SK-N-SH (cell line): ENCODE results near the gene HSD11B2. TPM values are rescaled to one million over a fixed set of nuclear protein-coding genes. Genes with fewer than 3 reads are reported as not detected.

ENCODE experiments used
- CTCF ChIA-PET: fragments of 300-600, 350-600 bp; formaldehyde crosslinking; extraction: SDS; loops from one replicate; lab custom pipeline; 2021; lab: Yijun Ruan, JAX
- POLR2A ChIA-PET: fragments of 350-600 bp; sonication (Branson Sonifier 250); formaldehyde crosslinking; extraction: SDS; loops from one replicate; lab custom pipeline; 2020; ENCODE audit warnings: antibody characterized with exemption, inconsistent platforms; lab: Yijun Ruan, JAX
- DNase-seq: peaks from one replicate; pipeline ENCODE4 v3.0.0; 2012
- H2AFZ ChIP-seq: fragments of 200-600 bp; sonication (generic); 2 replicates; pipeline ENCODE4 v1.8.1; 2016; ENCODE audit warnings: antibody characterized with exemption, mild to moderate bottlenecking, low read depth
- H3F3A ChIP-seq: fragments of 200-600 bp; sonication (generic); replicated peaks from 2 replicates; pipeline ENCODE3; 2016; ENCODE audit warnings: antibody characterized with exemption, mild to moderate bottlenecking; ENCODE audit not compliant: insufficient read depth
- H3K27ac ChIP-seq, 2 experiments: fragments of 200-500 bp in 1 of 2; fragments of 200-600 bp in 1 of 2; sonication (Bioruptor generic) in 1 of 2; sonication (generic), shearing (Covaris generic) in 1 of 2; 2 replicates each; pipeline versions ENCODE4 v1.5.1 to v1.6.1; 2014 to 2016; ENCODE audit warnings: low read depth in 2 of 2, inconsistent platforms in 1 of 2, low read length in 1 of 2, mild to moderate bottlenecking in 1 of 2, mixed read lengths in 1 of 2
- H3K27me3 ChIP-seq: fragments of 200-600 bp; sonication (generic), shearing (Covaris generic); 2 replicates; pipeline ENCODE4 v1.6.1; 2016; ENCODE audit warnings: mixed run types; ENCODE audit not compliant: insufficient read depth
- H3K36me3 ChIP-seq, 2 experiments: fragments of 200-500 bp in 1 of 2; fragments of 200-600 bp in 1 of 2; sonication (Bioruptor generic) in 1 of 2; sonication (generic) in 1 of 2; replicated peaks in 1 of 2; 2 replicates each; pipeline versions ENCODE3 to v1.5.1; 2014 to 2016; ENCODE audit warnings: low read length in 1 of 2, mild to moderate bottlenecking in 1 of 2; ENCODE audit not compliant: insufficient read depth in 2 of 2, control insufficient read depth in 1 of 2
- H3K4me1 ChIP-seq, 2 experiments: fragments of 200-500 bp in 1 of 2; fragments of 200-600 bp in 1 of 2; sonication (Bioruptor generic) in 1 of 2; sonication (generic), shearing (Covaris generic) in 1 of 2; 2 replicates each; pipeline versions ENCODE4 v1.5.1 to v1.6.1; 2014 to 2016; ENCODE audit warnings: low read depth in 1 of 2, low read length in 1 of 2, mixed run types in 1 of 2; ENCODE audit not compliant: insufficient read depth in 2 of 2, control insufficient read depth in 1 of 2
- H3K4me2 ChIP-seq: fragments of 200-600 bp; sonication (generic), shearing (Covaris generic); 2 replicates; pipeline ENCODE4 v1.6.1; 2017; ENCODE audit warnings: mixed run types
- H3K4me3 ChIP-seq, 2 experiments: fragments of 200-500 bp in 1 of 2; fragments of 200-600 bp in 1 of 2; sonication (Bioruptor generic) in 1 of 2; sonication (generic), shearing (Covaris generic) in 1 of 2; 2 replicates each; pipeline versions ENCODE4 v1.5.1 to v1.8.1; 2014 to 2016; ENCODE audit warnings: low read depth in 2 of 2, inconsistent platforms in 1 of 2, low read length in 1 of 2, mild to moderate bottlenecking in 1 of 2, mixed read lengths in 1 of 2, moderate library complexity in 1 of 2
- H3K79me2 ChIP-seq: fragments of 200-600 bp; sonication (generic); 2 replicates; pipeline ENCODE4 v1.8.1; 2017; ENCODE audit warnings: mild to moderate bottlenecking; ENCODE audit not compliant: insufficient read depth
- H3K9ac ChIP-seq: fragments of 200-600 bp; sonication (generic); 2 replicates; pipeline ENCODE4 v1.6.1; 2017; ENCODE audit warnings: mixed run types
- H3K9me2 ChIP-seq: fragments of 200-600 bp; sonication (generic); 2 replicates; pipeline ENCODE4 v1.6.1; 2017; ENCODE audit warnings: mixed run types
- H3K9me3 ChIP-seq: fragments of 200-600 bp; sonication (generic); 2 replicates; pipeline ENCODE4 v1.6.1; 2017; ENCODE audit warnings: mixed run types, mild to moderate bottlenecking, moderate library complexity
- H4K20me1 ChIP-seq: fragments of 200-600 bp; sonication (generic); 2 replicates; pipeline ENCODE4 v1.6.1; 2017; ENCODE audit warnings: mild to moderate bottlenecking, mixed run types; ENCODE audit not compliant: insufficient read depth
- CHD2 ChIP-seq: fragments of 150-350 bp; IDR thresholded peaks from 2 replicates; pipeline ENCODE4 v1.6.1; 2018; ENCODE audit warnings: low read length; ENCODE audit not compliant: partially characterized antibody
- CTCF ChIP-seq: fragments of 200-600 bp; sonication (generic); IDR thresholded peaks from 2 replicates; pipeline ENCODE4 v1.6.1; 2017; ENCODE audit warnings: antibody characterized with exemption, mild to moderate bottlenecking, moderate library complexity
- EP300 ChIP-seq, 2 experiments: IDR thresholded peaks; 2 replicates each; pipeline versions ENCODE4 v1.4.0 to v1.6.1; 2012; ENCODE audit warnings: borderline replicate concordance in 1 of 2, low read depth in 1 of 2, low read length in 1 of 2
- FOXJ3 ChIP-seq: sonication (generic); formaldehyde crosslinking; IDR thresholded peaks from 2 replicates; pipeline ENCODE4 v1.5.1; 2020; ENCODE audit warnings: mild to moderate bottlenecking, missing genetic modification reagents
- JUND ChIP-seq: IDR thresholded peaks from 2 replicates; pipeline ENCODE4 v1.4.0; 2012
- MEF2A ChIP-seq: IDR thresholded peaks from 2 replicates; pipeline ENCODE4 v1.4.0; 2012; ENCODE audit warnings: low read depth, borderline replicate concordance
- MXI1 ChIP-seq: IDR thresholded peaks from 2 replicates; pipeline ENCODE4 v1.6.1; 2012; ENCODE audit warnings: mild to moderate bottlenecking, low read depth, low read length, improper control_type of control experiment
- NRF1 ChIP-seq: IDR thresholded peaks from 2 replicates; pipeline ENCODE4 v1.6.1; 2012; ENCODE audit warnings: low read depth, mild to moderate bottlenecking, low read length
- PBX3 ChIP-seq: IDR thresholded peaks from 2 replicates; pipeline ENCODE4; 2012
- RAD21 ChIP-seq: IDR thresholded peaks from 2 replicates; pipeline ENCODE4 v1.6.1; 2012; ENCODE audit warnings: mild to moderate bottlenecking, low read length
- REST ChIP-seq: IDR thresholded peaks from 2 replicates; pipeline ENCODE4 v1.6.1; 2012; ENCODE audit warnings: mild to moderate bottlenecking, low read depth, low read length, moderate library complexity
- RFX5 ChIP-seq: IDR thresholded peaks from 2 replicates; pipeline ENCODE4 v1.6.1; 2012; ENCODE audit warnings: mild to moderate bottlenecking, improper control_type of control experiment, low read length
- RXRA ChIP-seq: IDR thresholded peaks from 2 replicates; pipeline ENCODE4 v1.4.0; 2012; ENCODE audit warnings: low read depth, mild to moderate bottlenecking, borderline replicate concordance
- SIN3A ChIP-seq: IDR thresholded peaks from 2 replicates; pipeline ENCODE4 v1.6.1; 2012; ENCODE audit warnings: low read depth, mild to moderate bottlenecking, low read length, moderate library complexity, borderline replicate concordance
- TAF1 ChIP-seq: IDR thresholded peaks from 2 replicates; pipeline ENCODE4 v1.6.1; 2012; ENCODE audit warnings: low read depth, mild to moderate bottlenecking, low read length, moderate library complexity, borderline replicate concordance
- TEAD4 ChIP-seq: IDR thresholded peaks from 2 replicates; pipeline ENCODE4 v1.4.0; 2012; ENCODE audit warnings: mild to moderate bottlenecking, borderline replicate concordance; ENCODE audit not compliant: insufficient read depth
- YY1 ChIP-seq: IDR thresholded peaks from 2 replicates; pipeline ENCODE4 v1.4.0; 2012; ENCODE audit warnings: low read depth, mild to moderate bottlenecking
- WGBS: methylation state at CpG from one replicate; pipeline ENCODE4 v1.1.6; 2017; ENCODE audit warnings: low lambda C conversion rate; 5-methylcytosine and 5-hydroxymethylcytosine counted together
- polyA plus RNA-seq, 3 experiments: library from polyadenylated mRNA; depleted of rRNA; stranded (reverse); fragments of >200 nt; gene quantifications; 2 replicates each; pipeline ENCODE4 v1.2.3, GENCODE V29; 2012
- TF ChIP-seq, protein P1 (sequence below): IDR thresholded peaks from 2 replicates; pipeline ENCODE4 v1.4.0; 2012; ENCODE audit warnings: low read depth, borderline replicate concordance
- TF ChIP-seq, protein P2 (sequence below): IDR thresholded peaks from 2 replicates; pipeline ENCODE4 v1.4.0; 2012; ENCODE audit warnings: low read depth

HSD11B2 gene
- polyA plus RNA-seq, 1 of the 3 experiments (the other 2 are of a cell fraction): 0.23 TPM

DNA sequence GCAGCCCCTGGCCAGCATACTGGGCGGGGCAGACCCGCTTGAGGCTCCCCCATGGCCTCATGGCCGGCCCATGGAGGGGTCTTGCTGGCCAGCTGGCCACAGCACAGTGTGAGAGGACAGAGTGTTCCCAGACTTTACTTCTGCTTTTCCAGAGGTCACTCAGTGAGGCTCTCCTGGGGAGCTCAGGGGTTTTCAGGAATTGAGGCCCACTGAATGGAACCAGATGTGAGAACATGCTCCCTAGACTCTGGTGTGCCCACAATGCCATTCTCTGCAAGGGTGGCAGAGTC lies 28.9 kb downstream of the HSD11B2 start:
- POLR2A ChIA-PET: no interaction called here

More for the DNA sequence above, 28.9 kb downstream of the HSD11B2 start:
- CTCF ChIA-PET: interaction anchor here (0.9 to 8.2 kb wide), 7 partner anchors 9 to 199 kb away, joined by 3 to 76 read pairs (median 3); partner anchors contain the start of gene HSD11B2
- Histone ChIP-seq H3K9me2 (no peaks in the 10 kb centered on the region), H3F3A (no peaks in the 10 kb centered on the region), H3K4me2 (peak overlapping the region; percentile 44; the same call in 1 of the 2 replicates), H3K27ac (peak overlapping the region in 1 of 2 experiments; percentile 30; a peak in 1 of 4 replicates), H3K4me1 (peaks cover 14 to 56% of the 10 kb centered on the region in 2 experiments; a peak in 3 of 4 replicates), H3K36me3 (peaks cover 0 to 4% of the 10 kb centered on the region in 2 experiments), H3K27me3 (no peaks in the 10 kb centered on the region), H3K9me3 (no peaks in the 10 kb centered on the region), H3K9ac (no peak overlapping the region), H2AFZ (no peak overlapping the region), H4K20me1 (peaks cover 84% of the 10 kb centered on the region), H3K4me3 (no peak overlapping the region), H3K79me2 (peaks cover 58% of the 10 kb centered on the region)
- no CpG with 5 or more reads among the region's 3 CpGs for WGBS
- no peak for TF ChIP-seq CTCF
- TF ChIP-seq RAD21: no peak
- TF ChIP-seq, protein P1, sequence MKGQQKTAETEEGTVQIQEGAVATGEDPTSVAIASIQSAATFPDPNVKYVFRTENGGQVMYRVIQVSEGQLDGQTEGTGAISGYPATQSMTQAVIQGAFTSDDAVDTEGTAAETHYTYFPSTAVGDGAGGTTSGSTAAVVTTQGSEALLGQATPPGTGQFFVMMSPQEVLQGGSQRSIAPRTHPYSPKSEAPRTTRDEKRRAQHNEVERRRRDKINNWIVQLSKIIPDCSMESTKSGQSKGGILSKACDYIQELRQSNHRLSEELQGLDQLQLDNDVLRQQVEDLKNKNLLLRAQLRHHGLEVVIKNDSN: no peak
- no peak for TF ChIP-seq MEF2A
- no peak for TF ChIP-seq RFX5
- TF ChIP-seq CHD2: no peak
- TF ChIP-seq RXRA: no peak
- TF ChIP-seq TEAD4: no peak
- TF ChIP-seq SIN3A: no peak
- no peak for TF ChIP-seq NRF1
- TF ChIP-seq JUND: no peak
- TF ChIP-seq, protein P2, sequence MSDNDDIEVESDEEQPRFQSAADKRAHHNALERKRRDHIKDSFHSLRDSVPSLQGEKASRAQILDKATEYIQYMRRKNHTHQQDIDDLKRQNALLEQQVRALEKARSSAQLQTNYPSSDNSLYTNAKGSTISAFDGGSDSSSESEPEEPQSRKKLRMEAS: no peak
- TF ChIP-seq EP300 (IDR thresholded peaks at IDR 0.05; ENCODE audit: borderline replicate concordance in 1 of 2, low read depth in 1 of 2, low read length in 1 of 2): no peak
- no peak for TF ChIP-seq PBX3
- TF ChIP-seq MXI1: no peak
- TF ChIP-seq TAF1: no peak
- no peak for TF ChIP-seq FOXJ3 (CRISPR knock-in tag)
- no peak for TF ChIP-seq REST
- TF ChIP-seq YY1: no peak
- DNase-seq: no peak
